ENCODE data around the gene N4BP3.

DNA sequence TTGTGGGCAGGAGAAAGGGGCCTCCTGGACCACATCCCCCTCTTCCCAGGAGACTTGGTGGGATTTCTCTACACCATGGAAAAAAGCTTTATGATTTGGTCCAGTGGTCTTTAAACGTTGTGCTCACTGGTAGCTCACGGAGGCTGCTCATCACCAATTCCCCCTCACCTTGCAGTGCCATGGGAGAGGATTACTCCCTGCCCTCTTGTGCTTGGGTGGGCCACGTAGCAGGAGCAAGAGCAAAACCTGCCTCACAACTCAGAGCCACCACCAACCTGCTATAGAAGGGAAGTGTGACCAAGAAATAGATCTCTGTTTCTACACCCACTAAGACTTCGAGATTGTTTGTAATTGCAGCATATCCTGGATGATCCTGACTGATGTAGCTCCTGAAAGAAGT is 42.2 kb upstream of the N4BP3 start:
- TF ChIP-seq, protein P1, sequence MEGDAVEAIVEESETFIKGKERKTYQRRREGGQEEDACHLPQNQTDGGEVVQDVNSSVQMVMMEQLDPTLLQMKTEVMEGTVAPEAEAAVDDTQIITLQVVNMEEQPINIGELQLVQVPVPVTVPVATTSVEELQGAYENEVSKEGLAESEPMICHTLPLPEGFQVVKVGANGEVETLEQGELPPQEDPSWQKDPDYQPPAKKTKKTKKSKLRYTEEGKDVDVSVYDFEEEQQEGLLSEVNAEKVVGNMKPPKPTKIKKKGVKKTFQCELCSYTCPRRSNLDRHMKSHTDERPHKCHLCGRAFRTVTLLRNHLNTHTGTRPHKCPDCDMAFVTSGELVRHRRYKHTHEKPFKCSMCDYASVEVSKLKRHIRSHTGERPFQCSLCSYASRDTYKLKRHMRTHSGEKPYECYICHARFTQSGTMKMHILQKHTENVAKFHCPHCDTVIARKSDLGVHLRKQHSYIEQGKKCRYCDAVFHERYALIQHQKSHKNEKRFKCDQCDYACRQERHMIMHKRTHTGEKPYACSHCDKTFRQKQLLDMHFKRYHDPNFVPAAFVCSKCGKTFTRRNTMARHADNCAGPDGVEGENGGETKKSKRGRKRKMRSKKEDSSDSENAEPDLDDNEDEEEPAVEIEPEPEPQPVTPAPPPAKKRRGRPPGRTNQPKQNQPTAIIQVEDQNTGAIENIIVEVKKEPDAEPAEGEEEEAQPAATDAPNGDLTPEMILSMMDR (IDR thresholded peaks at IDR 0.05), result no peak
- TF ChIP-seq ZFX (IDR thresholded peaks at IDR 0.05; ENCODE audit: borderline replicate concordance), result no peak
